IPS-NIHi7 (cell line): ENCODE data around the gene ZNF423.

Source experiments
- DNase-seq: peaks from one replicate; pipeline ENCODE4 v3.0.0; 2012; ENCODE audit warnings: mixed read lengths; ENCODE audit errors: extremely low spot score

The ZNF423 gene

DNA sequence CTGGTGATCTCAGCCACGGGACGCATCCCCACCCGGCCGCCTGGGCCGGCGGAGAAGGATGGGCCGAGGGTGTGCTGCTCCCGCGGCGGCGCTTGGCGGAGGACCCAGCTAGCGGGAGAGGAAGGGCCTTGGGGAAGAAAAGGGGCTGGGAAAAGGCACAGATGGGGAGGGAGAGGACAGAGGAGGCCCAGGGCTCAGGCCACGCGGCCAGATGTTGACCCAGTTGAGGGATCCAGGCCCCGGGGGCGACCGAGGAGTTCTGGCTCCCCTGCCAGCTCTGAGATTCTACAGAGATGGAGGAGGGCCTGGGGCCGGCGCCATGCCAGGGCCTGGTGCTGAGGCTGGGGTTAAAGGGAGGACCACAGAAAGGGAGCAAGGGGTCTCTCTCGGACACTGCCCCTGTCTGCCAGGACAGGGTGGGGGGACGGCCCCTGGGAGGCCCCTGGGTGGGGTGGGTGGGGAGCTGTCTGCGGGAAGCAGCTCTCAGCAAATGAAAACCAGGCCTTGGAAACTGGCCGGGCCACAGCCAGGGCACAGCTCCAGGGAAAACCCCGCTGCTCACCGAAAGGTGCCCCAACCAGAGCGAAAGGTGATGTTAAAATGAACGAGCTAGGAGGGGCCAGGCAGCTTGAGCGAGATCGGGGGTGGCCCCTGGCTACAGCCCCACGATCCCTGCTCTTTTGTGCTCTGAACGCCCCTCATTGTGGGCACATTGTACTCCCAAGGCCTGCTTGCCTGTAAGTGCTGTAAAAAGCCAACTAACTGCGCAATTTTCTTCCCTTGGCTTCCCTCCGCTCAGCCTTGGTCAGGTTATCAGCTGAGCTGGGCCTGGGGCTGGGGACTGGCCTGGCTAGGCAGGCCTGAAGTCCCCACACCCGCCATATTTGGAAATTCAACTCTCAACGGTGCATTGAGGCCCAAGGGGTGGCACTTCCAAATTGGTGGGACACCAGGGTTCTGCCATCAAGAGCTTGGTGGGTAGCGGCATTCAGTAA is 191.4 kb downstream of the ZNF423 start:
- no peak for DNase-seq

DNA sequence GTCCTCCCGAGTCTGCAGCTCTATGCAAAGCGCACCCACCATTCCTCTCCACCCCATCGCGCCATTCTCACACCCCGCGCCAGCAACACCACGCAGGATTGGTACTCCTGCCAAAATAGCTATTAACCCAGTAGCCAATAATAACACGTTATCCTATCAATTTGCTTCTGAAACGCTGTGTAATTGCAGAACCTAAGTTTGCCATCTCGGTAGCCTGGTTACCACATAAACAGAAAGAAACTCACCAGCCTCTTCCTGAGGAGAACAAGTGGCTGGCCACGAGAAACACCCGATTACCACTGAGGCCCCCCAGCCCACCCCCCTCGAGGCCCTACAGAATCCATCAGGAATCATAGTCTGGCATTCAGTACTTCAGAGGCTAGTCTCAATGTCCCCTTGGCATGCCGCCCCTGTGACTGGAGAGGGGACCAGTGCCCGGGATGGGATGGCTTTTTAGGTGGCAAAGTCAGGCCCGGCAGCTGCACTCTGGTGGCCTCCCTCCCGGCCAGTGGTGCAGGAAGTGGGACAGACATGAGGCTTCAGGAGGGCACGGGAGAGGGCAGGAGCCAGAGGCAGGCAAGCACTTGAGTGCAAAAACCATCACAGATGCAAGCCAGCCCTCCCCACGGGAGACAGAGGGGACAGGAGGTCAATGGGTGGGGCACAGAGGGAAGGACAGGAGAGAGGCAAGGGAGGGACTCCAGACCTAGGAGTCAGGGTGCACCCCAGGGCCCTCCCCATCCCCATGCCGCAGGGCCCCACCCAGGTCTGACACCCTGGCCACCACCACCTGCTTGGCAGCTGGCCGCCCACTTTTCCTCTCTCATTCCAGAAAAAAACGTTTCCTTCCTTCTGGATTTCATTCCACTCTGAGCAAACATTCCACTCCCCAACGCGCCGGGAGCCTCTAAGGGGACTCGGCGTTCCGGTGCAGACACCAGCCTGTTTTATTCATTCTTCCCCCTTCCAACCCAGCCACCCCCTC is 192.5 kb downstream of the ZNF423 start:
- DNase-seq = no peak

DNA sequence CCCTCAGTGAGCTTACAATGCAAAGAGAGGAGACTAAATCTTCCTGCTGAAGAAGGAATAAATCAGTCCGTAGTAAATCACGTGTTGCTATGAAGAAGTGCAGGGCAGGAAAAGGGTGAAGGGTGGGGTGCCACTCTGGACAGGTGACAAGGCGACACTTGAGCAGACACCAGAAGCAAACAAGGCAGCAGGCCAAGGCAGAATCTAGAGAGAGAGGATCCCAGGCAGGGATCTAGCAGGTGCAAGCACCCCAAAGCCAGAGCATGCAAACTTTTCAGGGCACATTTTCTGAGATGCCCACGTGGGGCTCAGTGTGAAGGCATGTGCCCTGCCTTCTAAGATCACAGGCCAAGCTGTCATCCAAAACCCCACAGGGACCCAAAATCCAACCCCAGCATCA is 193.3 kb downstream of the ZNF423 start:
- no peak for DNase-seq

DNA sequence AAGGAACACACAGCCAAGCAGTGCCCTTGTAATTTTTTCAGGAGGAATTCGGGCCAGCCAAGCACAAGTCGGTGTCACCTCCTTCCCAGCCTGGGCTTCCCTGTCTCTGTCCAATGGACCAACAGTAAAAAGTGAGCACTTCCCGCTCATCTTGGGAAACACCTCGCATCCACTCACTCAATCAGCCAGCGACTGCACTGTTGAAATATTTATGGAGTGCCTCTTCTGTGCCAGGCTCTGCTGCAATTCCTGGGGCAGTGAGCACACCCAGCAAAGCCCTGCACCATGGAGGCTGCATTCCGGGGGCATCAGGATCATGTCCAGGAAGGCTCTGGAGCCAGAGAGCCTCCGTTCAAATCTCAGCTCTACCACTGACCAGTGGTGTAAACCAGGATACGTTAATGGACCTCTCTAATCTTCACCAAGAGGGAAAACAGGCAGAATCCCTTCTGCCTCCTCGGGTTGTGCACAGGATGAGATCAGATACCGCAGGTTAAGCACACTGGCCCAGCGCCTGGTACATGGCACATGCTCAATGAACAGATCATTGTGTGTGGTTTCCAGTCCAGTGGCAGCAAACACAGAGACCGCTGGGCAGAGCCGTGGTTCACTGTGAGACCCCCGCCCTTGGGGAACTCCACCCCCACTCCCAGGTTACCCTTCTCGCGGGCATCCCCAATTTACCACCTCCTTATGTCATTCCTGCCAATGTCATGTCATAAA is 194.3 kb downstream of the ZNF423 start:
- DNase-seq = no peak

DNA sequence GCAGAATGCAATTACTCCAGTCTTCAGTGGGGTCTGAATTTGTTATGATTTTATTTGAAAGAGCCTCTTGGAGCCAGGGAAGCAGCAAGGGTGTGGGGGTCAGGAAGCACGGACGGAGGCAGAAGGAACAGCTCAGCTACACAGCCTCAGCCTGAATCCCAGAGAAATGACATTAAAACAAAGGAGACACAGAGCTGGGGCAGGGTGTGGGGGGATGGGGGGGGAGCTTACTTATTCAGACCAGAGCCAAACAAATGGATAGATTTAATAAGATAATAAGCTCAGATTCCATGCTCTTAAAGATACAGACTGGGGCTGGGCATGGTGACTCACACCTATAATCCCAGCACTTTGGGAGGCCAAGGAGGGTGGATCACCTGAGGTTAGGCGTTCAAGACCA is 195.3 kb downstream of the ZNF423 start:
- no peak for DNase-seq

DNA sequence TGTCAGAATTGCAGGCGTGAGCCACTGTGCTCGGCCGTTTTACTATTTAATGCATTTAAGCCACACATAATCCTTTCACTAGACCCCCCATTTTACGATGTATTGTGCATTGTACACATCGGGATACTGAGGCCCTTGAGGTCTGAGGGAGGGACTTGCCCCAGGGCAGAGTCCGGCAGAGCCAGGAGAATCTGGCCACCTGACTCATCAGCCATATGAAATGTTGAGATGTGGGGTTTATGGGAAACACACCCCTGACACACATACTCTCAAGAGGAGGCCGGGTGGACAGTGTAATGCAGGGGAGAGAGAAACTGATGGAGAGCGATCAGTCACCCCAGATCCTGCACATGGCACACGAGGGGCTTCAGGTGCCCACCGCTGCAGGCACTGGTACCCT is 196.6 kb downstream of the ZNF423 start:
- no peak for DNase-seq

DNA sequence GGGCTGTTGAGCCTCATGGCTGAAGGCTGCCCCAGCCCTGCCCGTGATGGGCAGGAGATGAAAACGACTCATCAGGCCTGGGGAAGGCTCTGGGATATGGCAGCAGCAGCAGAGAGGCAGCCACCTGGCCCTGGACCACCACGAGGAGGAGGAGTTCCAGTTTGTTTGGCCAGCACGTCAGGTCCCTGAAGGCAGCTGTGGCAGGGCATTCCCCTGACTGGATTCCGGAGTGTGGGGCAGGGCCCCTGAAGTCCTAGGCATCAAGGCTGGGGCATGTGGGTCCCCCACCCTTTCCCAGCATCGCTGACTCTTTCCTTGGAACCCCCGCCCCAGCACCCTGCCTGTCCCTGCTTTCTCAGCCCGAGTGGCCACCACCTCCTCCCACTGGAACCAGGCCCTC is 197.4 kb downstream of the ZNF423 start:
- DNase-seq = no peak

DNA sequence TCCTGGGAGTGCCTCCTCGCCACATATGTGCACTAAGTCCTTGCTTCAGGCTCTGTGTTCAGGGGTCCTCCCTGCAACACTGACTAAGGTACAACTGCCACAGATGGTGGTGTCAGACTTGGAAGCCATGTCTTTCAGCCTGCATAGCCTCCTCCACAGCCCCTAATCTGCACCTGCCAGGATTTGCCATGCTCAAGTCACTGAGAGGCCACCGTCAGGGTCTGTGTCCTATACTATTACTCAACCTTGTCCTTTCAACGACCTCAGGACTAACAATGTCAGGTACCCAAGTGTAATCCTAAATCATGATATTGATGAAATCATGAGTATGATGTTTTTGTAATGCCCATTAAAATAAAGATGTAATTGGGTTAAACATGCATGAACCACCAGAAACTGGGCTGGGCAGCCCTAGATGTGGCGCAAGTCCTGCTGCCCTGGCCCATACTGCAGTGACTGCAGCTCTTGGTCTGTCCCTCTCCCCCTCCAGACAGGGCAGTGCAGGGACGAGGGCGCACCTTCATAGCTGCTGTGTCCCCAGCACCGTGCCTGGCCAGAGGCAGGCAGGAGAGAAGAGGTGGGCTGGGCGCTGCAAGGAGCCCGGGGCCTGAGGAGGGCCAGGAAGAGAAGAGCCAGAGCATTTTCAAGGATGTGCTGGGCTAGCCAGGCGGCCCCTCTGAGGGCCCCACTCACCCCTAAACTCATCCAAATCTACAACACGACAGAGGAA is 198.0 kb downstream of the ZNF423 start:
- no peak for DNase-seq

DNA sequence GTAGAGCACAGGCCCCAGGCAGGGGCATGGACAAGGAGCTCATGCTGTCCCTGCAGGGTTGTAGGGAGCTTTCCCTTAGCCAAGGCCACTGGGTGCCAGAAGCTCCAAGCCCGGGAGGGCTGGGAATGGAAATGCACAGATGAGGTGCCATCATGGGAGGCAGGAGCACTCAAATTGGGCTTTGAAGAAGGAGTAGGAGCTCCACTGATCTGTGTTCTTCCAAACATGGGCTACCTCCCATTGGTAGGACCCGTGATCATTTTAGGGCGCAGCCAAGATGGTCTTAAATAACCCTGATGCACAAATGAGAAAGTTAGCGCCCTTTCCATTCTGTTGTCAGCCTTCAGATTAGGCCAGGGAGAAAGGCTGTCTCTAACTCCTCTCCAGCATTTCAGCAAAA is 201.5 kb downstream of the ZNF423 start:
- DNase-seq = no peak

DNA sequence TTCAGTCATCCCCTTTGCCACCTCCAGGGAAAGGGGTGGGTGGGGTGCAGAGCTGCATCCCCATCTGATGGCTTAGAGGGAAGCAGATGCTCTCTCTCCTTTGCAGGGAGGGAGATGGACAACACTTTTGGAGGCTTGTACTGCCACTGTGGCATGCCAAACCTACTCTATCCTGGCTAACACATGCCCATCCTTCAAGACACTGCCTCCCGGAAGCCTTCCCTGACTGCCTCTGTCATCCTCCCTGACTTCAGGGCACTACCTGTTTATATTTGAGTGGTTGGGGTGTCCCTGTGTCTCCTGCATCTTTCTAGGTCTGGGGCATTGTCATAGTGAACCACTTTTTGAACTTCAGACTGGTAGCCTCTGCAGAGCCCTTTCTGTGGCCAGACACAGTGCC is 202.3 kb downstream of the ZNF423 start:
- no peak for DNase-seq

DNA sequence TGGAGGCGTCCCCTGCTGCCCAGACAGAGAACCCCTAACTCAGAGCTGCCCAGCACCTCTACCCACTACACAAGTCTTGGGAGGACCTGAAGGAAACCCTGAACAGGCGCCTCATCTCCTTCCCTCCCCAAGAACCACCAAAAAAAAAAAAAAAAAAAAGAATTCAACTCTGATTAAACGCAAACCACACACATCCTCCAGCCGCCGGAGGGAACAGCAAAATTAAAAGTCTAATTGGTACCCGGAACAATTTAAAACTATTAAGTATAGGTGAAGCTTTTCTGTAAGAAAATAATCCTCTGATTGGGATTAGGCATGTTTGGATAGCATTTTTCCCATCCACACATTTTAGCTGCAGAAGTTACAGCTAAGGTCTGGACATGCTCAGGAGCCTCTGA is 202.7 kb downstream of the ZNF423 start:
- DNase-seq = no peak

DNA sequence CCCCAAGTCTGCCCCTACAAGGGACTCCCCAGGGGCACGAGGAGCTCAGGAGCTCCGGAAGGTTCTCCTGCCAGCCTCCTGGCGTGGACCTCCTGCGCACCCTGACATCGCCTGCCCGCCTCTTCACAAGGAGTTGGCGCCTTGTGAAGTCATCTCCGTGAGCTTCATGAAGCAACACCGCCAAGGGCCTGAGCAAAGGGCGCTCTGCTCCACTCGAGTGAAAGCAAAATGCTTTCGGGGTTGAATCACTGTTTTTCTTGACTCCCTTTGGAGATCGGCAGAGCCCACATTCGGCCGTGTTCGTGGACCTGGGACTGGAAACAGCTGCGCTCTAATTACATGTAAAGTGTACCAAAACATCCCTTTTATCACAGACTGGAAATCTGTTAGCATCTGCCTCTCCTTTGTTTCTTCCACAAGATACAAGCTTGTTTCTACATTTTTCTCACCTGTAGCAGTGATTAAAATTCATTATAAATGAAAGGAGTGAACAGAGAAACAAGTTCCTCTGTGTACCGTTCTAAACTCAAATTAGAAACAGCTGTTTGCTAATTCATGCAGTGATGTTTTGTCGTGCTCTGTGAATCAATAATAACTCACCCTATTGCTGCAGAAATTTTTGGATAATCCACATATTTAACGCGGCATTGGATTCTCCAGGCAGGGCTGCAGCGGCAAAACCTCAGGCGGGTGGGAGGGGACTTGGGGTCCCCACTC is 203.3 kb downstream of the ZNF423 start:
- no peak for DNase-seq

DNA sequence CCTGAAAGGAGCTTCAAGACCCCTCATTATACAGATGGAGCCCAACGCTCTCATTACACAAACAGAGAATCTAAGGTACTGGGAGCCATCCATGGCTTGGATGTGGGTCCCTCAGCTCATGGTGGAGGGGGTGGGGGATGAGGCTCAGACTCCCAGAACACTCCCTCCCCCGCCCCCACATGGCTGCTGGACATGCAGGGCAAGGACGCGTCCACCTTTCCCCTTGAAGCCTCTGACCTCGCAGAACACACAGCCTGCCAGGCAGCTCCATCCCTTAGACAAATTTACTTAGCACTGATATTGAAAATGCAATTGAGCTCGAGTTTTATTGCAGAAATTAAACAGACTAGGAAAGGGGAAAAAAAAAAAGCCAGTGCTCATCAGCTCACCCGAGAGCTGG is 203.9 kb downstream of the ZNF423 start:
- DNase-seq = no peak

DNA sequence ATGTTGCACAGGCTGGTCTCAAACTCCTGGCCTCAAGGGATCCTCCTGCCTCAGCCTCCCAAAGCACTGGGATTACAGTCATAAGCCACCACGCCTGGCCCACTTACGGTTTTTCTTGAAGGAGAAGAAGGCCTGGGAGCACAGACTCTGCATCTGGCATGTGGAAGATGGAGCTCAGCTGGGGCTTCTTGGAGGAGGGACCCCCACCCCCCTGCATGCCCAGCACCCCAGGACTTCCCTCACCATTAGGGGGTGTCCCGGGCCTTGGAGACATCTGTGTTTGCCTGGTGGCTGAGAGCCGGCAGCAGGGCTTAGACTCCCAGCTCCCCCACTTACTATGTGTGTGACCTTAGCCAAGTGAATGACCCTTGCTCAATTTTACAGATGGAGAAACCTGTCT is 204.7 kb downstream of the ZNF423 start:
- no peak for DNase-seq

DNA sequence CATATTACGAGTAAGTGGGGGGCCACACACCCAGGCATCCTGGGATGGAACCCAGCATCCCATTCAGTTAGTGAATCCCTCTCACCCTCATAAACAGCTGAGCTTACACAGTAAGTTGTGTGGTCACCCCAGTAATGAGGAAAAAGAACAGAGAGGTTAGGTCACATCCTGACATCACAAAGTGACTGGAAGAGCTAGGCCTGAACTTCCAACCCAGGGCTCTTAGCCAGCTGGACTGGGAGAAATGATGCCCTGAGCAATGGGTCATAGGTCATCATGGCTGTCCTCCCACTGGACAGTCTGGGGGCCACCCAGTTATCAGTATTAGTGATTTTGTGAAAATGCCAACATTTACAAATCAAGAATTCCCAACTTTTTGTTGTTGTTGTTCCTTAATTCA is 205.3 kb downstream of the ZNF423 start:
- DNase-seq = no peak

DNA sequence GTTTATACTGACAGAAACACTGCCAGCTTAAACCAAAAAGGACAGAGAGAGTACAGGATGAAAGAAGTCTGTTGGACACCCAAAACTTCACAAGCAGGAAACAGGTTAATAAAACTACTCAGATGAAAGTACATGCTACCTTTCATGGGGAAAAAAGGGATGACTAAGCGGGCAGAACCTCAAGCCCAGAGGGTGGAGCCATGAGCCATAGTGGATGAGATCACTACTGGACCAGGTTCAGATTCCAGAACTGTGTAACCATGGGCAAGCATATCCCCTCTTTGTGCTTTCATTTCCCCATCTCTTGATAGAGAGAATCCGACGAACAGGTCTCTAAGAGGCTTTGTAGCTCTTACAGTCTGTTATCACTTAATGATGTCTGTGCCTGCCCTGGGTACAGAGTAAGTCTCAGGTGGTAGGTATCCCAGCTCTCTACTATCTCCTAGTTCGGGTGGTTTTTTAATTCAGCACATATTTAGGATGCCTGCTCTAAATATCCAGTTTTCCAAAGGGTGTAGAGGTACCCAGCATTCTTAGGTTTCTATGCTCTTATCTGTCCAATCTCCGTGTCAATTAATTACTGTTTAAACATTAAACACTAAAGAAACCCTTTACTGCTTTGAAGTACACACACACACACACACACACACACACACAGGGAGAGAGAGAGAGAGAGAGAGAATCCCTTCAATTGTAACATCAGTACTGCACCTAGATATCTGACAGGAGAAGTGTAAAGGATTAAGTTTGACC is 206.7 kb downstream of the ZNF423 start:
- DNase-seq = no peak

DNA sequence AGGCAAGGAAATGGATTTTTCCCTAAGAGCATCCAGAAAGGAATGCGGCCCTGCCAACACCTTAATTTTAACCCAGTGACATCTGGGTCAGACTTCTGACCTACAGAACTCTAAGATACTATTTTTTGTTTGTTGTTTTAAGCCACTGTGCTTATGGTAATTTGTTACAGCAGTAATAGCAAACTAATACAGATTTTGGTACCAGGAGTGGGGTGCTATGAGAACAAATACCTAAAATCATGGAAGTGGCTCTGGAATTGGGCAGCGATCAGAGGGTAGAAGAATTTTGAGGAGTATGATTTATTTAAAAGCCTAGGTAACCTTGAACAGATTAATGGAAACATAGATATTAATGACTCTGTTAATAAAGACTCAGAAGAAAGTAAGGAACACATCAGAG is 208.2 kb downstream of the ZNF423 start:
- DNase-seq = no peak

DNA sequence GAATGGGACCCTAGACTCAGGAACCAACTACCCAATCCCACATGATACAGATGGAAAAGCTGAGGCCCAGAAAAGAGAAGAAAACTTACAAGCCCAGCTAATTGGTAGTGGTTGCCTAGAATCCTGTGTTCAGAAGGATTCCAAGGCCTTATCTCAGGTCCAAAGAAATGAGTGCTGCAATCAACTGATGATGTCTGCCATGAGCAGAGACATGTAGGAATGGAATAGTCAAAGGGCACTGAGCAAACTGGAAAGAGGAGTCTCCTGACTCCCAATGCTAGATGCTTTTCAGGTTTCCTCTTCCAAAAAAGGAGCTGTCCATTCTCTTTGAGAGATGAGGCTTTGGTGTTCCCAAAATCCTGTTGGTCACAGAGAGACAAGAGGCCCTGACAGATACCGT is 210.6 kb downstream of the ZNF423 start:
- DNase-seq = no peak

DNA sequence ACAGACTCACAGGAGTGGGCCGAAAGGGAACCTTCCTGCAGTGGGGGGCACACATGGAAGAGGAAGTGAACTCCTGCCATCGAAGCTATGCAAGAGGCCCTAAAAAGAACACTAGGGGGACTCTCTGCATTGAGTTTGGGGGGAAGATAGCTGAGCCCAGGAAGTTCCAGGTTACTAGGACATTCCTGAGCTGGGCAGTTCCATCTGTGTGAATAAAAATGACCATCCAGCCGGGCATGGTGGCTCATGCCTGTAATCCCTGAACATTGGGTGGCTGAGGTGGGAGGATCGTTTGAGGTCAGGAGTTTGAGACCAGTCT is 211.8 kb downstream of the ZNF423 start:
- peak; percentile 53 for DNase-seq
